Subcutaneous adipose tissue (tissue), 4 donors: Measurements from ENCODE around the gene RAB17. TPM values are rescaled to one million over a fixed set of nuclear protein-coding genes. Genes with fewer than 3 reads are reported as not detected.

ENCODE experiments used
- small RNA-seq: library from RNA; depleted of rRNA; stranded (forward); fragments of <200 nt; gene quantifications from one replicate; pipeline ENCODE3, GENCODE V24; 2016
- total RNA-seq, 4 donors: library from RNA; depleted of rRNA; stranded (reverse); fragments of >200 nt; gene quantifications; one replicate each; pipeline ENCODE4 v1.1.0, GENCODE V29; 2016
- TF ChIP-seq, protein P1 (sequence below): fragments of 450-650 bp; IDR thresholded peaks from one replicate; pipeline ENCODE4 v1.5.1; 2016; ENCODE audit warnings: low read depth, mild to moderate bottlenecking, control low read depth, antibody characterized with exemption, moderate library complexity

RAB17 gene
- total RNA-seq, 4 donors from 2014 or later, result 0.65 to 1.2 TPM; not detected in 2

DNA sequence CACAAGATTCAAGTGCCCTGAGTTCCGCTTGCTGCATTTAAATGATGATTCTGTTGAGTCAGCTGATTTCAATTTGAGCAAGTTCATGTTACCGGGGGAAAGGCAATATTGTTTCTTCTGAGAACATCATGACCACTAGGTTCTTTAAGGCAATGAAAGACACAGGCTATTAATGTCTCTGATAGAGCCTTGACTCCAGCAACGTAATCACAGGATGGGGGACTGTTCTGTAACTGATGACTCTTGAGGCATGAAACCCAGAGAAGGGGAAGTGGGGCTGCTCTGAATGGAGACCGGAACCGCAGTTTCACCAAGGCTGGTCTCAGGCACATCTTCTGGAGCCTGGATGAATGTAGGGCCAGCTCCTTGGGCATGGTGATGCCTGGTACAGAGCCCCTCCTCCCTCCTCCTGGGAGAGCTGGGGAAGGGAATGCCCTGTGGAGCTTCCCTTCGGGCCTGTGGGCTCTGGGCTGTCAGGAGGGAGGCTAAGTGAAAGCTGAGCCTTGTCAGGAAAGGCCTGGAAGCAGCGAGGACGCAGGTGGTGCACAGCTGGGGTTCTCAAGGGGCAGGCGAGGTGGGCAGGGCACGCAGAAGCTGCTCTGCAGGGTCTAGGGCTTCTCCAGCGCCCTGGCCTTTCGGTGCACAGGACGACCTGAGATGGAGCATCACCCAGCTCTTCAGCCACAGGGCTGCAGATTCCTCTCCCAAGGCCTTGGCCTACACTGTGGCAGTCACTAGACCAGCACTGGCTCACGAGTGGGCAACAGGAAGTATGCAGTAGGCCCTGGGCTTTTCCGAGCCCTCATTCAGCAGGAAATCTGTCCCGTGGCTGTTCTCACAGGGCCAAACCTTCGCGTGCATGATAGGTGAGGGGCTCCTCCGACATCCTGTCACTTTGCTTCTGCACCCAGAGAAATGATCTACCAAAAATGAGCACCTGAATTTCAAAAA is 60.8 kb downstream of the RAB17 start:
- TF ChIP-seq, protein P1, sequence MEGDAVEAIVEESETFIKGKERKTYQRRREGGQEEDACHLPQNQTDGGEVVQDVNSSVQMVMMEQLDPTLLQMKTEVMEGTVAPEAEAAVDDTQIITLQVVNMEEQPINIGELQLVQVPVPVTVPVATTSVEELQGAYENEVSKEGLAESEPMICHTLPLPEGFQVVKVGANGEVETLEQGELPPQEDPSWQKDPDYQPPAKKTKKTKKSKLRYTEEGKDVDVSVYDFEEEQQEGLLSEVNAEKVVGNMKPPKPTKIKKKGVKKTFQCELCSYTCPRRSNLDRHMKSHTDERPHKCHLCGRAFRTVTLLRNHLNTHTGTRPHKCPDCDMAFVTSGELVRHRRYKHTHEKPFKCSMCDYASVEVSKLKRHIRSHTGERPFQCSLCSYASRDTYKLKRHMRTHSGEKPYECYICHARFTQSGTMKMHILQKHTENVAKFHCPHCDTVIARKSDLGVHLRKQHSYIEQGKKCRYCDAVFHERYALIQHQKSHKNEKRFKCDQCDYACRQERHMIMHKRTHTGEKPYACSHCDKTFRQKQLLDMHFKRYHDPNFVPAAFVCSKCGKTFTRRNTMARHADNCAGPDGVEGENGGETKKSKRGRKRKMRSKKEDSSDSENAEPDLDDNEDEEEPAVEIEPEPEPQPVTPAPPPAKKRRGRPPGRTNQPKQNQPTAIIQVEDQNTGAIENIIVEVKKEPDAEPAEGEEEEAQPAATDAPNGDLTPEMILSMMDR, result no peak

DNA sequence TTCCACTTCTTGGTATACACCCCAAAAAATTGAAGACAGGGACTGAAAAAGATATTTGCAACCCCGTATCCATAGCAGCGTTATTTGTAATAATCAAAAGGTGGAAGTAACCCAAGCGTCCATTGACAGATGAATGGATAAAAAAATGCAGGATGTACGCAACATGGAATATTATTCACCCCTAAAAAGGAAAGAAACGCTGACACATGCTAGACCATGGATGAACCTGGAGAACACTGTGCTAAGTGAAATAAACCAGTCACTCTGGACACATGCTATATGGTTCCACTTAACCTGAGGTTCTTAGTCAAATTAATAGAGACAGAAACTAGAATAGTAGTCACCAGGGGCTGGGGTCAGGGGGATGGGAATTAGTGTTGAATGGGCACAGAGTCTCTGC is 62.8 kb downstream of the RAB17 start:
- TF ChIP-seq, protein P1, result no peak

DNA sequence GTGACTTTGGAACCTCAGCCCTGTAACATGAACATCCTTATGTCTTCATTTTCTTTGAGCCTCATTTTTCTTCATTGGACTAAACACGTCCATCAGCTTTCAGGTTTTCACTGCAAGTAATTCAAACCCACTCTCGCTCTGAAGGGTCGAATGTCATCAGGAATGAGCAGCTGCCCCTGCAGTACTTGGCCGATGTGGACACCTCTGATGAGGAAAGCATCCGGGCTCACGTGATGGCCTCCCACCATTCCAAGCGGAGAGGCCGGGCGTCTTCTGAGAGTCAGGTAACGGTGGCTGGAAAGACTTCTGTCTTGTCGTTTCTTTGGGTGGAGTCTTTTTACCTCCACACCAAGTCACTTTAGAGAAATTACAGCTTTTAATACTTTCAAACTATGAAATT is 63.3 kb downstream of the RAB17 start:
- TF ChIP-seq, protein P1, result no peak

DNA sequence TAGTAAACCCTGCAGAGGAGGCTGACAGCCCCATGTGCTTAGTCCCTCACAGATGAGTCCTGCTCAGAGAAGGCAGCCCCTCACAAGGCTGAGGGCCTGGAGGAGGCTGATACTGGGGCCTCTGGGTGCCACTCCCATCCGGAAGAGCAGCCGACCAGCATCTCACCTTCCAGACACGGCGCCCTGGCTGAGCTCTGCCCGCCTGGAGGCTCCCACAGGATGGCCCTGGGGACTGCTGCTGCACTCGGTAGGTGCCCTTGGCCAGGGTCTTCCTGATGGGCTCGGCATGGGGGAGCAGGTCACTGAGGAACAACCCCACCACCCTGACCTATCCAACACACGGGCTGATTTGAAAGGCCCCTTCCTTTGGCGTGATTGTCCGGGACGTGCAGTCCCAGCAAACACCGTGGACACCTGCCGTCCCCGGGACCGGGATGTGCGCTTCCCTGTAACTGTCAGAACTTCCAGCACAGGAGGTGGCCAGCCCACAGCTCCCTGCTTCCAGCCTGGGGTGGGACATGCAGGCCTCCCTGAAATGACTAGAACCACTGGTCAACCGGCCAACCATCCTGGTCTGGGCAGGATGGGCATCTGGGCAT is 64.9 kb downstream of the RAB17 start:
- TF ChIP-seq, protein P1, result no peak

DNA sequence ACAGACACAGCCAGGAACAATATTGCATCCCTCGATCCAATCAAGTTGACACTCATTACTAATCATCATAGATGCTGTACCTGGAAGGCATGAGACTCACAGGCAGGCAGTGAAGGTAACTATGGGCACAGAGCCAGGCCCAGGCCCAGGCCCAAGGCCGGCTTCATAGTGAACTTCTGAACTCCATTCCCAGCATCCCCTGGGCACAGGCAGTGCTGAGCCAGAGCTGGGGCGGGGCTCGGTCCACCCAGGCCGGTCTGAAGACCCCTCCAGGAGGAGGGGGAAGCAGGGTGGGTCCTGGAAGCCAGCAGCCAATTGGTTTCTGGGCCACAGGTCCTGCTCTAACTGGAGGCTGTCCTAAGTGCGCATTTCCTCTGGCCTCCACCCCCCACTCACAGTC is 65.9 kb downstream of the RAB17 start:
- TF ChIP-seq, protein P1, result no peak

Small RNA genes within 50 kb of the gene (small RNA-seq; reads per million reads assigned to genes)
- not detected for gene RNU6-1140P

Other genes with a start within 250 kb of the RAB17 start
- 100 to 1,000 TPM; 432 to 983 (median 750) TPM for gene COL6A3, start 176.6 kb downstream of the RAB17 start, total RNA-seq
- 10 to 100 TPM in 3 of 4 donors, 1 to 10 TPM in 1; 7.1 to 24.7 (median 16.4) TPM for gene MLPH, start 103.5 kb downstream of the RAB17 start, total RNA-seq
- not detected for gene PRLH, start 24.2 kb downstream of the RAB17 start, total RNA-seq
- 100 to 1,000 TPM in 2 of 4 donors, 10 to 100 TPM in 2; 85.4 to 130 (median 99.6) TPM for gene LRRFIP1, start 36.9 kb upstream of the RAB17 start, total RNA-seq
- 1 to 10 TPM in 3 of 4 donors, under 1 TPM in 1; 0.38 to 2.6 (median 1.7) TPM for gene RBM44, start 208.0 kb upstream of the RAB17 start, total RNA-seq